OCI-LY7 (cell line): ENCODE data around the gene CENPA. TPM values are rescaled to one million over a fixed set of nuclear protein-coding genes. Genes with fewer than 3 reads are reported as not detected.

Source experiments
- BruUV-seq: library from RNA; stranded (reverse); fragments of 400-500 nt; replicated peaks from 2 replicates; lab custom pipeline; 2021; lab: Mats Ljungman, UMichigan
- CTCF ChIA-PET: fragments of 300-600 bp; sonication (Branson Sonifier 250); formaldehyde crosslinking; loops from one replicate; lab custom pipeline; 2022; ENCODE audit warnings: antibody characterized with exemption; ENCODE audit not compliant: unreplicated experiment; lab: Charles Lee
- POLR2A ChIA-PET: fragments of 300-600 bp; sonication (Branson Sonifier 250); formaldehyde crosslinking; loops from one replicate; lab custom pipeline; 2022; ENCODE audit warnings: antibody characterized with exemption; lab: Charles Lee
- DNase-seq: peaks from one replicate; pipeline ENCODE4 v3.0.0-alpha.2; 2015; ENCODE audit warnings: low spot score
- H2AFZ ChIP-seq: fragments of 200-600 bp; sonication (generic), shearing (Covaris generic); 2 replicates; pipeline ENCODE4 v1.6.1; 2014; ENCODE audit warnings: mild to moderate bottlenecking, antibody characterized with exemption, low read length, moderate library complexity
- H3K27ac ChIP-seq: fragments of 200-600 bp; sonication (generic); 2 replicates; pipeline ENCODE4 v1.5.1; 2014; ENCODE audit warnings: mixed run types, low read depth, mild to moderate bottlenecking, moderate library complexity, low read length, inconsistent platforms; ENCODE audit not compliant: poor library complexity, severe bottlenecking
- H3K36me3 ChIP-seq: fragments of 200-600 bp; sonication (generic); 2 replicates; pipeline ENCODE4 v1.6.1; 2014; ENCODE audit warnings: mild to moderate bottlenecking, antibody characterized with exemption, low read length, moderate library complexity, mixed read lengths; ENCODE audit not compliant: insufficient read depth
- H3K4me1 ChIP-seq: fragments of 200-600 bp; sonication (generic); 2 replicates; pipeline ENCODE4 v1.5.1; 2014; ENCODE audit warnings: mild to moderate bottlenecking, low read length; ENCODE audit not compliant: insufficient read depth, poor library complexity, severe bottlenecking
- H3K4me2 ChIP-seq: fragments of 200-600 bp; sonication (generic); 2 replicates; pipeline ENCODE4 v1.6.1; 2014; ENCODE audit warnings: mild to moderate bottlenecking, low read length
- H3K4me3 ChIP-seq: fragments of 200-600 bp; sonication (generic); 2 replicates; pipeline ENCODE4 v1.5.1; 2014; ENCODE audit warnings: mild to moderate bottlenecking, low read depth, low read length; ENCODE audit not compliant: poor library complexity, severe bottlenecking
- H3K79me2 ChIP-seq: fragments of 200-600 bp; sonication (generic); 2 replicates; pipeline ENCODE4 v1.6.1; 2016; ENCODE audit warnings: low read depth, mild to moderate bottlenecking, low read length, moderate library complexity, mixed read lengths; ENCODE audit not compliant: insufficient read depth
- H3K9me2 ChIP-seq: fragments of 200-600 bp; sonication (generic); 2 replicates; pipeline ENCODE4 v1.6.1; 2016; ENCODE audit warnings: mild to moderate bottlenecking, low read length, mixed read lengths; ENCODE audit not compliant: insufficient read depth
- H3K9me3 ChIP-seq: fragments of 200-600 bp; sonication (generic); 2 replicates; pipeline ENCODE4 v1.6.1; 2014; ENCODE audit warnings: mild to moderate bottlenecking, mixed run types, low read length, mixed read lengths
- H4K20me1 ChIP-seq: fragments of 200-600 bp; sonication (generic); 2 replicates; pipeline ENCODE4 v1.6.1; 2014; ENCODE audit warnings: mild to moderate bottlenecking, antibody characterized with exemption, low read length, moderate library complexity, mixed read lengths; ENCODE audit not compliant: insufficient read depth
- EZH2phosphoT487 ChIP-seq: fragments of 200-600 bp; sonication (generic); IDR thresholded peaks from 2 replicates; pipeline ENCODE4 v1.6.1; 2018; ENCODE audit warnings: low read depth, borderline replicate concordance, mild to moderate bottlenecking, mixed run types, antibody characterized with exemption, low read length, moderate library complexity, mixed read lengths
- intact Hi-C: fragments of 100-400 bp; cut with micrococcal nuclease; formaldehyde crosslinking; loops from one replicate; pipeline ENCODE4 v1.10.0; 2022; ENCODE audit not compliant: unreplicated experiment
- total RNA-seq, 2 experiments: library from RNA; depleted of rRNA in 1 of 2; stranded (reverse); fragments of >200 nt in 1 of 2; shearing (Covaris generic) in 1 of 2; gene quantifications; 2 replicates each; pipeline ENCODE4 v1.2.3, GENCODE V29; 2014 to 2022
- TF ChIP-seq, protein P1 (sequence below): fragments of 200-600 bp; sonication (generic); conservative IDR thresholded peaks from 2 replicates; pipeline ENCODE4 v1.5.1; 2014; ENCODE audit warnings: mild to moderate bottlenecking, antibody characterized with exemption, low read length, moderate library complexity, mixed read lengths

Gene CENPA
- total RNA-seq, 2 experiments from 2014 or later = 48.2 to 63.6 TPM

DNA sequence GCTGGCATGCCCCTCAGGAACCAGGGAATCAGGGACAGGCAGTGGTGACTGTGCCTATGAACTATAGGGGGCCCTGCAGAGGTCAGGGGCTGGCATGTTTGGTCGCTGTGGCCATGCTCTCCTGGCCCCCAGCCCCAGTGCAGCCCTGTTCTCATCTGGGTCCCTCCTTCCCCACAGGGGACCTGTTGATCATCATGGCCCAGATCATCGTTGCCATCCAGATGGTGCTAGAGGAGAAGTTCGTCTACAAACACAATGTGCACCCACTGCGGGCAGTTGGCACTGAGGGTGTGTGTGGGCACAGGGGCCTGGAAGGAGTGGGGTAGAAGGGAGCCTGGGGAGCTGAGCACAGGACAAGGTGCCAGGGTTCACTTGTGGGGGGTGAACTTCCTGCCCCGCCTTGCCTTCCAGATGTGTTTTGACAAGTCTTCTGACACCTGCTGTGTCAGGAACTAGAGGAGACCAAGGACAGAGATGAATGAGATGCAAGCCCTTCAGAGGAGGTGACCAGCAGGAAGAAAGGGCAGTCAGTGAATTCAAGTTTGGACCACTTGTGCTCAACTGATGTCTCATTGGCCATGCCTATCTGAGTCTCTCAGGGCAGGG, 9.6 kb upstream of the CENPA start:
- Histone ChIP-seq H3K4me2 (no peak overlapping the region), H4K20me1 (no peaks in the 10 kb centered on the region), H3K9me3 (no peaks in the 10 kb centered on the region), H3K4me1 (no peaks in the 10 kb centered on the region), H3K27ac (no peak overlapping the region), H2AFZ (no peak overlapping the region), H3K36me3 (peaks cover 39% of the 10 kb centered on the region), H3K4me3 (no peak overlapping the region), H3K9me2 (no peaks in the 10 kb centered on the region), H3K79me2 (no peaks in the 10 kb centered on the region)
- DNase-seq = no peak
- BruUV-seq = no TSS peak
- POLR2A ChIA-PET = interaction anchor here (1.6 kb wide), 1 partner anchor 11 kb away, joined by 4 read pairs; no protein-coding TSS in a partner anchor
- CTCF ChIA-PET = no interaction called here
- TF ChIP-seq, protein P1, sequence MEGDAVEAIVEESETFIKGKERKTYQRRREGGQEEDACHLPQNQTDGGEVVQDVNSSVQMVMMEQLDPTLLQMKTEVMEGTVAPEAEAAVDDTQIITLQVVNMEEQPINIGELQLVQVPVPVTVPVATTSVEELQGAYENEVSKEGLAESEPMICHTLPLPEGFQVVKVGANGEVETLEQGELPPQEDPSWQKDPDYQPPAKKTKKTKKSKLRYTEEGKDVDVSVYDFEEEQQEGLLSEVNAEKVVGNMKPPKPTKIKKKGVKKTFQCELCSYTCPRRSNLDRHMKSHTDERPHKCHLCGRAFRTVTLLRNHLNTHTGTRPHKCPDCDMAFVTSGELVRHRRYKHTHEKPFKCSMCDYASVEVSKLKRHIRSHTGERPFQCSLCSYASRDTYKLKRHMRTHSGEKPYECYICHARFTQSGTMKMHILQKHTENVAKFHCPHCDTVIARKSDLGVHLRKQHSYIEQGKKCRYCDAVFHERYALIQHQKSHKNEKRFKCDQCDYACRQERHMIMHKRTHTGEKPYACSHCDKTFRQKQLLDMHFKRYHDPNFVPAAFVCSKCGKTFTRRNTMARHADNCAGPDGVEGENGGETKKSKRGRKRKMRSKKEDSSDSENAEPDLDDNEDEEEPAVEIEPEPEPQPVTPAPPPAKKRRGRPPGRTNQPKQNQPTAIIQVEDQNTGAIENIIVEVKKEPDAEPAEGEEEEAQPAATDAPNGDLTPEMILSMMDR = no peak
- no peak for TF ChIP-seq EZH2phosphoT487
- intact Hi-C loops = no loop called here

DNA sequence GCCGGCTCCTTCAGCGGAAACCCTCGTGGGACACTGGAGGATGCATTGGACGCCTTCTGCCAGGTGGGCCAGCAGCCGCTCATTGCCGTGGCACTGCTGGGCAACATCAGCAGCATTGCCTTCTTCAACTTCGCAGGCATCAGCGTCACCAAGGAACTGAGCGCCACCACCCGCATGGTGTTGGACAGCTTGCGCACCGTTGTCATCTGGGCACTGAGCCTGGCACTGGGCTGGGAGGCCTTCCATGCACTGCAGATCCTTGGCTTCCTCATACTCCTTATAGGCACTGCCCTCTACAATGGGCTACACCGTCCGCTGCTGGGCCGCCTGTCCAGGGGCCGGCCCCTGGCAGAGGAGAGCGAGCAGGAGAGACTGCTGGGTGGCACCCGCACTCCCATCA, 7.8 kb upstream of the CENPA start:
- no peak for TF ChIP-seq EZH2phosphoT487
- TF ChIP-seq, protein P1 = no peak
- Histone ChIP-seq H3K9me2 (no peaks in the 10 kb centered on the region), H3K4me3 (no peak overlapping the region), H4K20me1 (no peaks in the 10 kb centered on the region), H3K4me2 (no peak overlapping the region), H2AFZ (no peak overlapping the region), H3K36me3 (peaks cover 43% of the 10 kb centered on the region), H3K4me1 (no peaks in the 10 kb centered on the region), H3K27ac (no peak overlapping the region), H3K79me2 (no peaks in the 10 kb centered on the region), H3K9me3 (no peaks in the 10 kb centered on the region)
- POLR2A ChIA-PET = no interaction called here
- intact Hi-C loops = no loop called here
- DNase-seq = no peak
- CTCF ChIA-PET = no interaction called here
- no TSS peak for BruUV-seq

DNA sequence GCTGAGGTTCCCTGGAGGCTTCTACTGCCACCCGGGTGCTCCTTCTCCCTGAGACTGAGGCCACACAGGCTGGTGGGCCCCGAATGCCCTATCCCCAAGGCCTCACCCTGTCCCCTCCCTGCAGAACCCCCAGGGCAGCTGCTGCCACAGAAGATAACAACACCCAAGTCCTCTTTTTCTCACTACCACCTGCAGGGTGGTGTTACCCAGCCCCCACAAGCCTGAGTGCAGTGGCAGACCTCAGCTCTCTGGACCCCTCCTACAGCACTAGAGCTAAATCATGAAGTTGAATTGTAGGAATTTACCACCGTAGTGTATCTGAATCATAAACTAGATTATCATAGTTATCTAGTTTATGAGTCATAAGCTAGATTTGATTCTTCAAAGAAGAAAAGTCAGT, 7.3 kb upstream of the CENPA start:
- no peaks in the 10 kb centered on the region for H3K9me2 ChIP-seq
- no peak overlapping the region for H3K27ac ChIP-seq
- H3K9me3 ChIP-seq = no peaks in the 10 kb centered on the region
- H3K36me3 ChIP-seq = peaks cover 43% of the 10 kb centered on the region
- no peak overlapping the region for H3K4me2 ChIP-seq
- no peak overlapping the region for H2AFZ ChIP-seq
- H3K4me1 ChIP-seq = no peaks in the 10 kb centered on the region
- H3K4me3 ChIP-seq = no peak overlapping the region
- CTCF ChIA-PET = interaction anchor here (0.5 kb wide), 1 partner anchor 45 kb away, joined by 5 read pairs; no protein-coding TSS in a partner anchor
- POLR2A ChIA-PET = no interaction called here
- no peak for DNase-seq
- BruUV-seq = no TSS peak
- no peaks in the 10 kb centered on the region for H4K20me1 ChIP-seq
- no peaks in the 10 kb centered on the region for H3K79me2 ChIP-seq
- no peak for TF ChIP-seq EZH2phosphoT487
- TF ChIP-seq, protein P1 = no peak
- intact Hi-C loops = no loop called here
